BJ (cell line): ENCODE measurements around the gene DCST2. TPM values are rescaled to one million over a fixed set of nuclear protein-coding genes. Genes with fewer than 3 reads are reported as not detected.

ENCODE experiments used
- CTCF ChIA-PET: fragments of 350-600 bp; formaldehyde crosslinking; extraction: SDS; loops from one replicate; lab custom pipeline; 2021; ENCODE audit warnings: antibody characterized with exemption, inconsistent platforms; lab: Yijun Ruan, JAX
- POLR2A ChIA-PET: fragments of 300-600 bp; sonication (Branson Sonifier 250); formaldehyde crosslinking; extraction: SDS; loops from one replicate; lab custom pipeline; 2021; ENCODE audit warnings: antibody characterized with exemption; lab: Charles Lee
- DNase-seq: peaks from one replicate; pipeline ENCODE4 v3.0.0-alpha.2; 2011; ENCODE audit warnings: low read depth
- H3K27me3 ChIP-seq: 2 replicates; pipeline ENCODE4 v1.6.0; 2011; ENCODE audit warnings: low read length; ENCODE audit not compliant: control insufficient read depth, insufficient read depth
- H3K36me3 ChIP-seq: 2 replicates; pipeline ENCODE4 v1.5.1; 2011; ENCODE audit warnings: low read length; ENCODE audit not compliant: control insufficient read depth, insufficient read depth
- H3K4me3 ChIP-seq: 2 replicates; pipeline ENCODE4 v1.5.1; 2011; ENCODE audit warnings: low read depth, mild to moderate bottlenecking, control low read depth, low read length
- CTCF ChIP-seq: IDR thresholded peaks from 2 replicates; pipeline ENCODE4 v1.5.1; 2011; ENCODE audit warnings: low read depth, mild to moderate bottlenecking, control low read depth, inconsistent platforms, low read length, moderate library complexity; ENCODE audit not compliant: insufficient read depth
- polyA plus RNA-seq: library from polyadenylated mRNA; depleted of rRNA; stranded (reverse); fragments of >200 nt; gene quantifications from 2 replicates; pipeline ENCODE4 v1.2.3, GENCODE V29; 2011

The DCST2 gene
- polyA plus RNA-seq, 1 experiment: 0.38 TPM

DNA sequence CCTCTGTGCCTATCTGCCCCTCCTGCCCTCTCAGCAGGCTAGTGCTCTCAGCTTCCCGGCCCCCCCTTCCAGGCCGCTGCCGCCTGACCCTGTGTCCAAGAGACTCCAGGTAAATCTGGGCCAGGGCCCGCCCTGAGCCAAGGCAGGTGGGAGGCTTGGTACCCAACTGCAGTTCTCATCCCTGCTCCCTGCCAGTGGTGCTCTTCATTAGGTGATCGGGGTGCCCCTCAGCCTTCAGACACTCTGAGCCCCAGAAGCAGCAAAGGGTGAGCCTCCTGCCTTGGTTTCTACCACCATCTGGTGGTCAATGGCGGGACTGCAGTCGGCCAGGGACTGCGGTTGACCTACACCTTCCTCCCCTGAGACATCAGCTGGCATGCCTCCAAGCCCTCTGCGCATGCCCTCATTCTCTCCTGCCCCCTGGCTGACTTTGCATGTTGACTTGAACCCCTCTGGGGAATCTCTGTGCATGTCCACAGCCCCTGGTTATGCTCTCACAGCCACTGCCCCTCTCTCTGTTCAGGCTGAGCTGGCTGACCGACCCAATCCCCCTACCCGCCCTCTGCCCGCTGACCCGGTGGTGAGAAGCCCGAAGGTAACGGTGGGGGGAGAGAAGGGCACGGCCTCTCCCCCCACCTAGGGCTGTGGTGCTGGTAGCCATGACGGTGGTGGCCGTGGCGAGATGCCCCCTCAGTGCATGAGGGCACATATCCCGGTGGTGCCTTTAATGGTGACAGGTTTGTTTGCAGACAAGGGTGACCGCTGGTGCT is 28.0 kb upstream of the DCST2 start:
- peak; percentile 97 for TF ChIP-seq CTCF
- Histone ChIP-seq H3K27me3 (no peaks in the 10 kb centered on the region), H3K36me3 (peaks cover 14% of the 10 kb centered on the region), H3K4me3 (no peak overlapping the region)
- ChIA-PET CTCF (interaction anchor here (0.6 to 17.0 kb wide), 28 partner anchors 9 to 1537 kb away, joined by 3 to 168 read pairs (median 4); partner anchors contain the start of genes ADAM15, EFNA3, KRTCAP2 and PBXIP1), POLR2A (interaction anchor here (0.6 kb wide), 1 partner anchor 75 kb away, joined by 8 read pairs; no protein-coding TSS in a partner anchor)
- DNase-seq: no peak

DNA sequence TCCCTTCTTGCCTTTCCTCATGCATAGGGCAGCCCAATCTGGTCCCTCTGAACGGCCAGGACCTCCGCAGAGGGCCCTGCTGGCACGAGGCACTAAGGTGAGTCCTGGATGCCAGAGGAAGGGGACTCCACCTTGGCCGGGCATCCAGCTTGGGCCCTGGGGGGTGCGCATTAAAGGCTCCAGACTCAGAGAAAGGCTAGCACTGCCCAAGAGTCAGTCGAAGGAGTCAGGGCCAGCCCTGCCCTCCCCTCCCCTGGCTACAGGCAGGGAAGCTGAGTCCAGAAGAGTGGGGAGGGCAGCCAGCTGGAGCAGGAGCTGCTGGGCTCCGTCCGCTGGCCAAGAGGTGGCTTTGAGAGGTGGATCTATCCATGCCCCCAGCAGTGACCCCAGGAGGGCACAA is 27.2 kb upstream of the DCST2 start:
- DNase-seq: no peak
- Histone ChIP-seq H3K4me3 (no peak overlapping the region), H3K27me3 (no peaks in the 10 kb centered on the region), H3K36me3 (peaks cover 17% of the 10 kb centered on the region)
- no peak for TF ChIP-seq CTCF
- CTCF ChIA-PET: interaction anchor here (0.6 to 17.0 kb wide), 20 partner anchors 8 to 576 kb away, joined by 3 to 168 read pairs (median 4); partner anchors contain the start of genes ADAM15, EFNA3, KRTCAP2 and PBXIP1
- POLR2A ChIA-PET: no interaction called here

- TF ChIP-seq CTCF: no peak
- no peak for DNase-seq
- Histone ChIP-seq H3K4me3 (no peak overlapping the region), H3K36me3 (peaks cover 20% of the 10 kb centered on the region), H3K27me3 (no peaks in the 10 kb centered on the region)
- ChIA-PET CTCF (interaction anchor here (0.6 to 17.0 kb wide), 5 partner anchors 16 to 388 kb away, joined by 3 to 168 read pairs (median 5); partner anchors contain the start of gene PBXIP1), POLR2A (no interaction called here)
Observed at GRCh38 chr1:155057788-155058211, 24.2 kb upstream of the DCST2 start.

DNA sequence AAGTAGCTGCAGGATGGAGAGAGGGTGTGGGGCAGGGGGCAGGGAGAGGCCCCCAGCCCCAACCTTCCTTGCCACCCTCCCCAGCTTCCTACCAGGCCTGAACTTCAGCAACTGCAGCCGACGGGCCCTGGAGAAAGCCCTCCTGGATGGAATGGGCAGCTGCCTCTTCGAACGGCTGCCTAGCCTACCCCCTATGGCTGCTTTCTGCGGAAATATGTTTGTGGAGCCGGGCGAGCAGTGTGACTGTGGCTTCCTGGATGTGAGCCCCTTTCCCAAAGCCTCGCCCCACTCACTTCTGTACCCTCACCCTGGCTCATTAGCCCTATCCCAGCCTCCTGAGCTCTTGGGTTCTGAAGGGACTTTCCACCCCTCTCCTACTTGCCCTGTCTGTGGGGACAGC is 23.5 kb upstream of the DCST2 start:
- ChIA-PET POLR2A (no interaction called here), CTCF (interaction anchor here (0.8 to 17.0 kb wide), 3 partner anchors 15 to 34 kb away, joined by 3 to 168 read pairs (median 147); no protein-coding TSS in a partner anchor)
- DNase-seq: no peak
- H3K27me3 ChIP-seq: no peaks in the 10 kb centered on the region
- H3K4me3 ChIP-seq: no peak overlapping the region
- peaks cover 20% of the 10 kb centered on the region for H3K36me3 ChIP-seq
- no peak for TF ChIP-seq CTCF

DNA sequence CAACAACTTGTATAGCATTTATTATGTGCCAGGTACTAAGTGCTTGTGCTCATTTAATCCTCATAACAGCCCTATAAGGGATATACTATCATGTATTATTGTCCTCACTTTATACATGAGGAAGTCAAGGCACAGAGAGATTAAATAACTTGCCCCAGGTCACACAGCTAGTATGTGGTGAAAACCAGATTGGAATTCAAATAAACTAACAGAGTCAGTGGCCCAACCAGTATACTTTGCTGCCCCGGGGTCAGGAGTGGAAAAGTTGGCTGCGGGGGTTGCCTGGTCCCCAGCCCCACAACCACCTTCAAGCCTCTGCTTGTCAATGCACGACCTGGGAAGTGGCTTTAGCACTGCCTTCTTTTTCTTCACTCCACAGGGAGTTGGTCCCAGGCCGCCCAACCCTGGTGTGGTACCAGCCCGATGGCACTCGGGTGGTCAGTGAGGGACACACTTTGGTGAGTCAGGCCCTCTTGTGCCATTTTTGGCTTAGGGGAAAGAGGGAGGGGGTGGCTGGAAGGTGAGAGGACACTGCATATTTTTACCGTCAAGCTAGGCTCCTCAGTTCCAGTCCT is 20.0 kb upstream of the DCST2 start:
- no peak overlapping the region for H3K4me3 ChIP-seq
- H3K27me3 ChIP-seq: no peaks in the 10 kb centered on the region
- TF ChIP-seq CTCF: no peak
- POLR2A ChIA-PET: no interaction called here
- H3K36me3 ChIP-seq: peaks cover 19% of the 10 kb centered on the region
- no peak for DNase-seq
- CTCF ChIA-PET: interaction anchor here (1.7 to 14.3 kb wide), 7 partner anchors 7 to 119 kb away, joined by 5 to 168 read pairs (median 15); partner anchors contain the start of genes EFNA4 and KRTCAP2
